ENCODE measurements around the gene DNAJA3.
A peak's percentile ranks its signal among the peaks of the same experiment; 100 is the strongest.

Gene DNAJA3

DNA sequence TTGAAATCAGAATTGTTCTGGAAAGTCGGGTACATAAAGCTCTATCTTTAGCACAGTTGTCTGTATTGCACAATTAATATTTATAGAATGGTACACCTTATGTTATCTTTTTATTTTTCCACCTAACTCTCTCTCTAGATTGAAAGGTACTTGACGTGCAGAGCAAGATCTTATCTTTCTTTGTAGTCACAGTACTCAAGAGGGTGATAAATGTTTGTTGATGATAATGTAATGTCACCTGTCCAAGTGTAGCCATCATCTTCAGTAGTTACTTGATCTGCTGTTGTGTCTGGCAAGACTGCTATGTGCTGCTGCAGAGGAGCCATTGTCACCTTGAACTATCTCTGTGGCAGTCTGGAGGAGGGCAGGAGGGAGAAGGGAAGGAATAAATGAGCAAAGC lies 55.9 kb downstream of the DNAJA3 start:
- DNase-seq, result no peak

DNA sequence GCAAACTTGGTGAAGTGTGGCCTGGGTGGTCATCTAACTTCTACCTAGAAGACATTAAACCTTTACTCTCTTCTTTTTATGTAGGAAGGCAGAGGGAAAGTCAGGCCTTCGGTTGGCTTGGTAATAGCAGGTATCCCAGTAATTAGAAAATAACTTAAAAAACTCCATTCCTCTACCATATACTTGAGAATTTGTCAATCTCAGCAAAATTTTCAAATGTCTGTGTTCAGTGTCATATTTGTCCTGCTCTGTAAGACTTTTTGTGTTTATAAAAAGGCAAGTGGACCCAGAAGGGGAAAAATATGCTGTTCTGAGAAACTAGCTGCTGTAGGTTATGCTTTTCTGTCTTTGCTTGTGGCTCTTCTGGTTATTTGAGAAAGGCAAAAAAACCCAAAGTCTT lies 56.3 kb downstream of the DNAJA3 start:
- no peak for DNase-seq

- DNase-seq, result no peak
Observed at GRCh38 chr16:4486126-4486893, 60.6 kb downstream of the DNAJA3 start.

DNA sequence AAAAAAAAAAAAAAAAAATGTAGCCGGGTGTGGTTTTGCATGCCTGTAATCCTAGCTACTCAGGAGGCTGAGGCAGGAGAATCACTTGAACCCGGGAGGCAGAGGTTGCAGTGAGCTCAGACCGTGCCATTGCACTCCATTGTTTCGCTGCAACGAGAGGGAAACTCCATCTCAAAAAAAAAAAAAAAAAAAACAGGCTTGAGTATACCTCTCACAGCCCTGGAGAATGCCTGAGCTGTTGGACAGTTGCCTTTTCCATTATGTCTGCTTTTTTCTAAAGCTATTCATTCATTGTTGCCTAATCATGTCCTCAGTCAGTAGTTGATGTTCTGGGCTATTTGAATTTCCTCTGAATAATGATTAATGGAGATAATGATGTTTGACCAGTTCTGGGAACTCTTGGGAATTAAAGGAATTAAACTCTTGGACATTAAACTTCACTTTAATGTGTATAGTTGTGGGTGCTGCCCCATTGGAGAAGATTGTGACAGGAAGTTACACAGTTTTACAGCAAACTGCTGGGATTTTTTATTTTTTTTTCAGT lies 62.4 kb downstream of the DNAJA3 start:
- no peak for DNase-seq

GRCh38 chr16:4488499-4488967 lies 62.9 kb downstream of the DNAJA3 start:
- DNase-seq, result no peak

- DNase-seq, result no peak
Observed at GRCh38 chr16:4489030-4489429, 63.4 kb downstream of the DNAJA3 start.

DNA sequence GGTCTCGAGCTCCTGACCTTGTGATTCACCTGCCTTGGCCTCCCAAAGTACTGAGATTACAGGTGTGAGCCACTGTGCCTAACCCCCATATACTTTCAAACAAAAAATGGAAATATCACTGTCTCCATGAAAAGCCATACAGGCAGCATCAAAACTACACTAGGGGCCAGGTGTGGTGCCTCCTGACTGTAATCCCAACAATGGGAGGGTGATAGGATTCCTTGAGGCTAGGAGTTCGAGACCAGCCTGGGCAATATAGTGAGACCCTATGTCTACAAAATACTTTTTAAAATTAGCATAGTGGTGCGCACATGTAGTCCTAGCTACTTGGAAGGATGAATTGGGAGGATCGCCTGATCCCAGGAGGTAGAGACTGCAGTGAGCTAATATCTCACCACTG lies 66.2 kb downstream of the DNAJA3 start:
- DNase-seq, result no peak

GRCh38 chr16:4494746-4495490 lies 69.2 kb downstream of the DNAJA3 start:
- no peak for DNase-seq

- DNase-seq, result no peak
Observed at GRCh38 chr16:4495766-4496165, 70.1 kb downstream of the DNAJA3 start.

- DNase-seq, result no peak
Observed at GRCh38 chr16:4496305-4496704, 70.6 kb downstream of the DNAJA3 start.

DNA sequence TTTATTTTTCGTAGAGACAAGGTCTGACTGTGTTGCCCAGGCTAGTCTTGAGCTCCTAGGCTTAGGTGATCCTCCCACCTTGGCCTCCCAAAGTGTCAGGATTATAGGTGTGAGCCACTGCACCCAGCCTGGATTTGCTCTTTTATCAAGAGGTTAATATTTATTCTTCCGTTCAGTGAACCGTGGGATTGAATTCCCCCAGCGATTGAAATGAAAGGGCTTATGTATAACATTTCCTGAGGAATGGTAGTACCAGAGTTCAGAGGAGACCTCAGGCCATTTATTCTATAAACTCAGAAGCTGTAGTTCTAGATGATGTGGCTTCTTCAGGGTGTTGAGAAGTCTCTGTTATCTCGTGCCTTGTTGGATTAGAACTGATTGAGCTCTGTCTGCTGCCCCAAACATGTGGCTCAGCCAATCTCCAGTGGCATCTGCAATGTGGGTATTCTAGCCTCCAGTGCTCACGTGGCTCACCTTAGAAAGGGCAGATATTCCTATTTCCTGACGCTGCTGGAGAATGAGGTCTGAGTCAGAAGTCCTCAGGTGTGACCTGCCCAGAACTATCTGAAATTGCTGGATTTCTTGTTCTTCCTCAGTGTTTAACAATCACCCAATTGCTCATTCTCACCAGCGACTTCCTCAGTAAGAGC lies 73.0 kb downstream of the DNAJA3 start:
- no peak for DNase-seq

DNA sequence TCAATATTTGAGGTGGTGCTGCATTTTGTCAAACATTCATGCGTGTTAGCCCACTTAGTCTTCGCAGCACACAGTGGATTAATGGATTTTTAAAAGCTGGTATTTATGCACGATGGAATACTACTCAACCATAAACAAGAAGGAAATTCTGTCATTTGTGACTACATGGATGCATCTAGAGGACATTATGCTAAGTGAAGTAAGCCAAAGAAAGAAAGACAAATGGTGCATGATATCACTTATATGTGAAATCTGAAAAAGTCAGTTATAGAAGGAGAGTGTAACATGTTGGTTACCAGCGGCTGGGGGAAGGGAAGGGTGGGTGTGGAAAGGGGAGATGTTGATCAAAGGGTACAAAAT lies 73.5 kb downstream of the DNAJA3 start:
- no peak for DNase-seq

DNA sequence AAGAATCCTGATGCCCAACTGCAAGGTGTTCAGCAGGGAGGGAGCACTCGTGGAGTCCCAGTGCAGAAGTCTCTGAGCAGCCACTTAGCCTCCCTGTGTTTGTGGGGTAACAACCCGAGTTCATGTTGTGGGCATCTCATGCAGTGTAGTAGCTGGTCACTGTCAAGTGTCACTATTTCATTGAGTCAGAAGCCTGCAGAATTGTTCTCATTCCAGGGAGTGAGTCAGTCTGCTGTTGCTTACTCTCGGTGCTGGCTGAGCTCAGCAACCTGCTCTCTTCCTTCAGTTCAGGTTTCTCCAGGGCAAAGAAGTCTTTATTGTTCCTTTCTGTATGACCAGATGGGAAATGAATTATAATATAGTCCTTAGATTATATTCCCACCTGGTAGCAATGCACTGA lies 74.6 kb downstream of the DNAJA3 start:
- no peak for DNase-seq

DNA sequence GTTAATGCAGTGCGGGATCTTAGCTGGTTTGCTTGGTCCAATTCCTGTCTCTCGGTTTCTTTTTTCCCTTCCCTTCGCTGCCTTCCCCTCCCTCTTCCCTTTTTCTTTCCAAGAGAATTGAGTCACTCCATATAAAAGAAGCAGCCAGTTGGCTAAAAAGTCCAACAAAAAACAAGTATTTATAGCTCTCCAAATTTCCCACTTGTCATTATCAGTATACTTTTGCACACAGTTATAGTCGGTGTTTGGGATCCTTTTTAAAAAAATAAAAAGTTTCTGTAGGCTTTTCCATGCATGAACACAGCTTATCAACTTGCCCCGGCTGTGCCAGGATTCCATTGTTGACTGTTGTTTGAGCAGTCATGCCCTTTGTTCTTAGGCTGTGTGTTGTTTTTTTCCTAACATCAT lies 75.4 kb downstream of the DNAJA3 start:
- DNase-seq, result no peak

- DNase-seq, result peak; percentile 95
Observed at GRCh38 chr16:4505356-4506147, 79.9 kb downstream of the DNAJA3 start.
